ENCODE results near the gene MTUS2.

- TF ChIP-seq, protein P1, sequence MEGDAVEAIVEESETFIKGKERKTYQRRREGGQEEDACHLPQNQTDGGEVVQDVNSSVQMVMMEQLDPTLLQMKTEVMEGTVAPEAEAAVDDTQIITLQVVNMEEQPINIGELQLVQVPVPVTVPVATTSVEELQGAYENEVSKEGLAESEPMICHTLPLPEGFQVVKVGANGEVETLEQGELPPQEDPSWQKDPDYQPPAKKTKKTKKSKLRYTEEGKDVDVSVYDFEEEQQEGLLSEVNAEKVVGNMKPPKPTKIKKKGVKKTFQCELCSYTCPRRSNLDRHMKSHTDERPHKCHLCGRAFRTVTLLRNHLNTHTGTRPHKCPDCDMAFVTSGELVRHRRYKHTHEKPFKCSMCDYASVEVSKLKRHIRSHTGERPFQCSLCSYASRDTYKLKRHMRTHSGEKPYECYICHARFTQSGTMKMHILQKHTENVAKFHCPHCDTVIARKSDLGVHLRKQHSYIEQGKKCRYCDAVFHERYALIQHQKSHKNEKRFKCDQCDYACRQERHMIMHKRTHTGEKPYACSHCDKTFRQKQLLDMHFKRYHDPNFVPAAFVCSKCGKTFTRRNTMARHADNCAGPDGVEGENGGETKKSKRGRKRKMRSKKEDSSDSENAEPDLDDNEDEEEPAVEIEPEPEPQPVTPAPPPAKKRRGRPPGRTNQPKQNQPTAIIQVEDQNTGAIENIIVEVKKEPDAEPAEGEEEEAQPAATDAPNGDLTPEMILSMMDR (conservative IDR thresholded peaks at IDR 0.05; ENCODE audit: low read depth, low read length), result no peak
- TF ChIP-seq EZH2 (IDR thresholded peaks at IDR 0.05; ENCODE audit: borderline replicate concordance, low read depth, low read length, poor library complexity, severe bottlenecking), result no peak
These were observed 171.6 kb downstream of the MTUS2 start for GRCh38 chr13:28991764-28992163.
